Vagina (tissue), 2 donors: ENCODE data around the gene SH3BP5. TPM values are rescaled to one million over a fixed set of nuclear protein-coding genes. Genes with fewer than 3 reads are reported as not detected.
A peak's percentile ranks its signal among the peaks of the same experiment; 100 is the strongest.

Experiments
- DNase-seq, 2 donors: peaks; one replicate each; pipeline ENCODE4 v3.0.0-alpha.2; 2017; ENCODE audit errors: extremely low spot score in 2 of 2
- H3K27ac ChIP-seq: fragments of 200-600 bp; sonication (generic); one replicate; pipeline ENCODE4 v1.5.1; 2019
- H3K27me3 ChIP-seq: fragments of 200-600 bp; sonication (generic); one replicate; pipeline ENCODE4 v1.5.1; 2019
- H3K36me3 ChIP-seq, 2 donors: fragments of 200-600 bp; sonication (generic); one replicate each; pipeline ENCODE4 v1.5.1; 2017 to 2019
- H3K4me1 ChIP-seq: fragments of 200-600 bp; sonication (generic); one replicate; pipeline ENCODE4 v1.5.1; 2019
- H3K4me3 ChIP-seq, 2 donors: fragments of 200-600 bp; sonication (generic); 1 replicate in 1 of 2; 2 replicates in 1 of 2; pipeline ENCODE4 v1.5.1; 2016 to 2019
- H3K9me3 ChIP-seq: fragments of 200-600 bp; sonication (generic); one replicate; pipeline ENCODE4 v1.5.1; 2019
- CTCF ChIP-seq, 3 experiments: fragments of 450-650 bp in 2 of 3; fragments of 200-600 bp in 1 of 3; sonication (generic) in 1 of 3; IDR thresholded peaks; one replicate each; pipeline ENCODE4 v1.5.1; 2017 to 2019; ENCODE audit warnings: antibody characterized with exemption in 3 of 3, mild to moderate bottlenecking in 2 of 3, moderate library complexity in 2 of 3
- POLR2A ChIP-seq, 2 donors: fragments of 450-650 bp; IDR thresholded peaks; one replicate each; pipeline ENCODE4 v1.6.1; 2017; ENCODE audit warnings: antibody characterized with exemption in 2 of 2, mild to moderate bottlenecking in 2 of 2, moderate library complexity in 2 of 2
- POLR2AphosphoS5 ChIP-seq, 2 donors: sonication (generic); formaldehyde crosslinking; IDR thresholded peaks; one replicate each; pipeline ENCODE4 v1.9.0; 2017; ENCODE audit warnings: antibody characterized with exemption in 2 of 2, mild to moderate bottlenecking in 2 of 2, low read depth in 1 of 2; ENCODE audit not compliant: insufficient read depth in 1 of 2
- intact Hi-C: fragments of 100-400 bp; cut with DNase I; formaldehyde crosslinking; loops from one replicate; pipeline ENCODE4 v1.15.1; 2023
- total RNA-seq: library from RNA; depleted of rRNA; stranded (reverse); fragments of >200 nt; gene quantifications from one replicate; pipeline ENCODE4 v1.2.3, GENCODE V29; 2016

The SH3BP5 gene
- total RNA-seq, 1 donor from 2014 or later = 78.6 TPM

DNA sequence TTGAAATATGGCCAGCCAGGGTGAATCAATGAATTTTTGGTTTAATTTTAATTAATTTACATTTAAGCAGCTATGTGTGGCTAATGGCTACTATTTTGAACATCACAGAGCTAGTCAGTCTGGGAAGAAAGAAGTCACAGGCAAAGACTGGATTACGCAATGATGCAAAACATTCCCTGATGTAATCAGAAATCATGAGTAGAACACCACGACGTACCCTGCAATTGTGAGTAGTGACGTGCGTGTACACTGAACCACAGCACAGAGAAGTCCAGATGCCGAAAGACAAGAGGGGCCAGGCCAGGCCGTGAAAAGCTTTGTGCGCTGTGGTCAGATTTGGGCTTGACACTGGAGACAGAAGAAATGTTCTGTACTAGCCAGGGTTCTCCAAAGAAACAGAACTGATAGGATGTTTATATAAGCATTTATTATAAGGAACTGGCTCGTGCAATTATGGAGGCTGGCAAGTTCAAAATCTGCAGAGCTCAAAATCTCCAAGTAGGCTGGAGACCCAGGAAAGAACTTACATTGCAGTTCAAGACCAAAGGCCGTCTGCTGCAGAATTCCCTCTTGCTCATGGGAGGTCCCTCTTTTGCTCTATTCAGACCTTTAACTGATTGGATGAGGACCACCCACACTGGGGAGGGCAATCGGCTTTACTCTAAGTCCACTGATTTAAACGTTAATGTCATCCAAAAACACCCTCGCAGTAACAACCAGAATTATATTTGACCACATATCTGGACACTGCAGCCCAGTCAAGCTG lies 44.6 kb downstream of the SH3BP5 start:
- intact Hi-C loops = no loop called here
- Histone ChIP-seq H3K9me3 (no peaks in the 10 kb centered on the region), H3K27ac (peak overlapping the region; percentile 83), H3K27me3 (no peaks in the 10 kb centered on the region), H3K4me1 (peaks cover 81% of the 10 kb centered on the region), H3K36me3 (no peaks in the 10 kb centered on the region), H3K4me3 (no peak overlapping the region)
- TF ChIP-seq POLR2AphosphoS5 (IDR thresholded peaks at IDR 0.05; ENCODE audit: insufficient read depth in 1 of 2, low read depth in 1 of 2) (peak; percentile 47 to 73), POLR2A (IDR thresholded peaks at IDR 0.05) (peak in 1 of 2 donors; percentile 22), CTCF (IDR thresholded peaks at IDR 0.05) (no peak)
- DNase-seq = peak in 1 of 2 donors; percentile 97

DNA sequence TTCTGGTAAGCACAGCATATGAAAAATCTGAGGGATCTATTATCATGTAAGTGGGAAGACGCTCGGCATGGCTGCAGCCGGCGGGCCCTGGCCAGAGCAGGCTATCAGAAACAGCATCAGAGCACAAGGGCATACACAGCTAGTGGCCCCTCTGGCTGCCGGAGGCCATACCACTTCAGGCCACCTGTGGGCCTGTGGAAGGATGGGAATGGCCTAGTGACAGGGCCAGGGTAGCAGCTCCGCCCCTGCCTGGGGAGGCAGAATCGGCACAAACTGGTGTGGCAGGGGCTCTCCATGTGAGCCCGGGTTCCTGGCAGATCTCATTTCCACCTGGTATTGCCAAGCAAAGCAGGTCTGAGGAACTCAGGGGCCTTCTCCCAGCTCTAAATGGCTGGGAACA lies 46.4 kb downstream of the SH3BP5 start:
- H3K4me3 ChIP-seq = no peak overlapping the region
- no peaks in the 10 kb centered on the region for H3K27me3 ChIP-seq
- peaks cover 64% of the 10 kb centered on the region for H3K4me1 ChIP-seq
- intact Hi-C loops = no loop called here
- TF ChIP-seq POLR2A (IDR thresholded peaks at IDR 0.05) (no peak), CTCF (IDR thresholded peaks at IDR 0.05) (no peak), POLR2AphosphoS5 (IDR thresholded peaks at IDR 0.05; ENCODE audit: insufficient read depth in 1 of 2, low read depth in 1 of 2) (no peak)
- H3K9me3 ChIP-seq = no peaks in the 10 kb centered on the region
- no peak for DNase-seq
- no peaks in the 10 kb centered on the region for H3K36me3 ChIP-seq
- peak overlapping the region; percentile 83 for H3K27ac ChIP-seq

DNA sequence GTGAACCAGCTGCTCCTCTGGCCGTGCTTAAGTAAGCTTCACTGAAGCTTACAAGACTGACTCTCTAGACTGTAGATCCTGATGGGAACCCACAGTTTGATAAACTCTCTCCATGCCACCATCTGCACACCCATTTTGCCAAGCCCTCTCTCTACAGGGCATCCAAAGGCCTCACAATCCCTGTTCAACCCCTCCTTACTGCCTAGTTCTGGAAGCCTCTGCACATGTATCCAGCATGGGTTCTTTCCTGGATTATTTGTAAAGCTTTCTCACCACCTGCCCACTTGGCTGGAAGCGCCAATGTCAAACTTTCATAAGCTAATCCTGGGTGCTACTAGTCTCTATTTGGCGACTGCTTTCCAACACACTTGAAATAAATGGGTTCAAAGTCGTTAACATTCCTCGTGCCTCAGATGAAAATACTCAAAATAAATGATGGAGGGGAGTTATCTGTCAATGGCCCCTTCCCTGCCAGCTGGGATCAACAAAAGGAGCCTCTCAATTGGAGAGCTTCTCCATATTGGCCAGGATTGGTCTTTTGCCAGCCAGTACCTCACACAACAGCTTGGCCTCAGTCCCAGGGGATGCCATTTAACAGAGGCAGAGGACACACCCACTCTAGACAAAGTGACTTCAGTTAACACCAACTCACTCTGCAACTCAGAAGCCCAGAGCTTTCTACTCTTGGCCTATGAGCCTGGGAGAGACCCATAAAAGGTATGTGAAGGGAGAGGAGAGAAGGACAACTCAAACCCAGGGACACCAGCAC lies 48.1 kb downstream of the SH3BP5 start:
- H3K36me3 ChIP-seq = no peaks in the 10 kb centered on the region
- peaks cover 58% of the 10 kb centered on the region for H3K4me1 ChIP-seq
- intact Hi-C loops = no loop called here
- no peak for DNase-seq
- no peak overlapping the region for H3K4me3 ChIP-seq
- no peaks in the 10 kb centered on the region for H3K27me3 ChIP-seq
- no peaks in the 10 kb centered on the region for H3K9me3 ChIP-seq
- TF ChIP-seq CTCF (IDR thresholded peaks at IDR 0.05) (no peak), POLR2A (IDR thresholded peaks at IDR 0.05) (no peak), POLR2AphosphoS5 (IDR thresholded peaks at IDR 0.05; ENCODE audit: insufficient read depth in 1 of 2, low read depth in 1 of 2) (no peak)
- H3K27ac ChIP-seq = no peak overlapping the region

- H3K27ac ChIP-seq = no peak overlapping the region
Observed at GRCh38 chr3:15283702-15284101, 48.7 kb downstream of the SH3BP5 start.

More at GRCh38 chr3:15283702-15284101, 48.7 kb downstream of the SH3BP5 start:
- H3K4me3 ChIP-seq = no peak overlapping the region
- H3K4me1 ChIP-seq = peaks cover 58% of the 10 kb centered on the region
- no peaks in the 10 kb centered on the region for H3K27me3 ChIP-seq
- no peak for TF ChIP-seq CTCF (IDR thresholded peaks at IDR 0.05)
- no peak for TF ChIP-seq POLR2AphosphoS5 (IDR thresholded peaks at IDR 0.05; ENCODE audit: insufficient read depth in 1 of 2, low read depth in 1 of 2)
- TF ChIP-seq POLR2A (IDR thresholded peaks at IDR 0.05) = no peak
- DNase-seq = no peak
- intact Hi-C loops = no loop called here
- no peaks in the 10 kb centered on the region for H3K36me3 ChIP-seq
- no peaks in the 10 kb centered on the region for H3K9me3 ChIP-seq
